Activated CD8-positive, alpha-beta memory T cell treated with anti-CD3 and anti-CD28 coated beads for 36 hours (primary cell): ENCODE results near the gene BABAM2. TPM values are rescaled to one million over a fixed set of nuclear protein-coding genes. Genes with fewer than 3 reads are reported as not detected.
"Not testable (repeated sequence)": the region's sequence is repeated elsewhere in the genome, so short reads cannot be mapped to it uniquely, and the experiment has no call there.

ENCODE experiments used
- CTCF ChIA-PET: fragments of 350-600 bp; sonication (Branson Sonifier 250); formaldehyde crosslinking; loops from one replicate; lab custom pipeline; 2021; ENCODE audit warnings: antibody characterized with exemption; lab: Charles Lee
- POLR2A ChIA-PET: fragments of 350-600 bp; sonication (Branson Sonifier 250); formaldehyde crosslinking; loops from one replicate; lab custom pipeline; 2021; ENCODE audit warnings: antibody characterized with exemption; lab: Charles Lee
- total RNA-seq, 2 experiments: library from RNA; stranded (reverse); gene quantifications; one replicate each; pipeline ENCODE4 v1.2.3, GENCODE V29; 2021

Gene BABAM2
- total RNA-seq, 2 experiments from 2014 or later = 79.4 to 79.9 TPM

DNA sequence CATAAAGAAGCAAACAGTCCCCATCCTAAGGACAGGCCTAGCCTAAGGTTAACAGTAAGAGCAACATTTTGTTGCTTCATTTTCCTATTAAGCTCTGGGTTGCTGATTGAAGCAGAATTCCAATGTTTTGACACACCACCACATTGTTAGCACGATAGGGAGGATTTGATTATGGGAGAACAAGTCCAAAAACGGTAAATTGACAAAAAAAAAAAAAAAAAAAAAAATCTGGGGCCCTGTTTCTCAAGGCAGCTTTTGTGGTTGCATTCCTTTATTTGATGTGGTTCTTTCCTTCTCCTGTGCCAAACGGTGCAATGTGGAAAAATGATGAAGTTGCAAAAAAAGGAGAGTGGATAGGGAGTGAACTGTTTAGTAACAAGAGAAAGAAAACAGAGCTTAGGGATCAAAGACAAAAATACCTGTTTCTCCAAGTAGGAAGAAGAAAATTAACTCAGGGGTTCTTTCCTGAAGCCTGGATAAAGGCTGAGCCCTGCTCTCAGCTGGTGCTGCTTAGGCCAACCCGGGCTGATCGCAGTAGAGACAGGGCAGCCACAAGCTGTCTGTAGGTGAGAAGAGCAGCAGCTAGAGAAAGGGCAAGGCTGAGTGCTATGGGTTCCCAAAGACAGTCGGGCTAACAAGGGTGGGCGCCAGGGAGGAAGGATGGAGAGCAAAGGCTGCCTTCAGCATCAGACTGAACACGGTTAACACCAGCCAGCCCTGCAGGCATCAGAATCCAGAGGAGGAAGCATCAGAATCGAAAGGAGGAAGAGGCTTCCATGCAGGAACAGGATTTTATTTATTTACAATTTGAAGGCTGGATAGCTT is 334.3 kb downstream of the BABAM2 start:
- ChIA-PET CTCF (interaction anchor here (0.6 kb wide), 2 partner anchors 12 to 322 kb away, joined by 3 read pairs; no protein-coding TSS in a partner anchor), POLR2A (no interaction called here)

DNA sequence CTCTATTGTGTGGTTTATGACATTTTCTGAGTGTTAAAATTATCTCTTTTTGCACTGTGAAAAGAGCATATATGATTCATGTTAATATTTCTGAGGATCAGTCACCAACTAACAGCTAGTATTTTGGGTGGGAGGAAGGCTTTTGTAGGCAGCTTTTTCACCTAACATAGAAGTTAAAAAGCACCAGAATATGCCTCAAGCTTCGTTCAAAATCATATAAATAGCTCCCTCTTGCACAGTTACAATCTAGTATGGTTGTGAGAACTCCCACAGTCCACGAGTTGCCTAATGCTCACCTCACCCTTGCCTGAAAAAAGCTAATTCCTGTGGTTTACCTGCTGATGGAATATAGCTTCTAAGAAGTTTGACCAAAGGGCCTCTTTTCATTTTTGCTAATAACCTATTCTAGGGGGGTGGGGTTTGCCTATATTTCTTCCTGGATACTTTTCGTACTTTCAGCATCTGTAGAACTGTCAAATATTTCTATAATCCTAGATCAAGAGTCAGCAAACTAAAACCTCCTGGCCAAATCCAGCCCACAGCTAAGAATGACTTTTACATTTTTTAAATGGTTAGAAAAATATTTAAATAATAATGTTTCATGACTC is 335.0 kb downstream of the BABAM2 start:
- POLR2A ChIA-PET = no interaction called here
- CTCF ChIA-PET = interaction anchor here (0.6 kb wide), 1 partner anchor 12 kb away, joined by 3 read pairs; no protein-coding TSS in a partner anchor

DNA sequence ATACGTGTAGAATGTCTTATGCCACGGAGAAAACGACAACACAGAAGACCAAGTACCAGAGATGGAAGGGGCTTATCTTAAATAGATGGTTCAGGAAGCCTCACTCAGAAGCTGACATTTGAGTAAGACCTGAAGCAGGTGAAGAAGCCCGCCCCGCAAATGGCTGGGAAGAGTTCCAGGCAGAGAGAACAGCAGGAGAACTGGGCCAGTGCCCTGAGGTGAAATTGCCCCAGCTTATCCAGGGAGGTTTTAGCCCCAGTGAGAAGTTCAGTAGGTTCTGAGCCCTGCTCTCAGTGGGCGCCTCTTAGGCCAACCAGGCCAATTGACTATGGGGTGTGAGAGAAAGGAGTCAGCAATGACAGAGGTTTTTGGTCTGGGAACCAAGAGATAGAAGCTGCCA is 336.0 kb downstream of the BABAM2 start:
- ChIA-PET POLR2A (no interaction called here), CTCF (no interaction called here)

DNA sequence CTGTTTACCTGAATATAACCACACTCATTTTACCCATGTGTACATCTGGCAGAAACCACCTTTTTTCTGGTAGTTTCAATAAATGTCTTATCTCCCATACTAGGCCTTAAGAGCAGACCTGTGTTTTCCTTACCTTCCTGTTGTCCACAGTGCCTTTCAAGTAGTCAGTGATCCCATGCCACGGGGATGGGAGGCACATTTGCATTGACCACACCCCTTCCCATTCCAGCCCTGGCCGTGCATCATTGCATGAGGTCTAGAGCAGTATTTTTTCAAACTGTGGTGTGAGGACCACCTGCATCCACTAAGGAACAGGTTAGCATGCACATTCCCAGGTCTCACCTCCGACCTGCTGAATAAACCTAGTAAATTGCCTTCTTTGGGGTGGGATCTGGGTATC is 337.0 kb downstream of the BABAM2 start:
- ChIA-PET POLR2A (interaction anchor here (0.7 kb wide), 1 partner anchor 289 kb away, joined by 3 read pairs; no protein-coding TSS in a partner anchor), CTCF (no interaction called here)

DNA sequence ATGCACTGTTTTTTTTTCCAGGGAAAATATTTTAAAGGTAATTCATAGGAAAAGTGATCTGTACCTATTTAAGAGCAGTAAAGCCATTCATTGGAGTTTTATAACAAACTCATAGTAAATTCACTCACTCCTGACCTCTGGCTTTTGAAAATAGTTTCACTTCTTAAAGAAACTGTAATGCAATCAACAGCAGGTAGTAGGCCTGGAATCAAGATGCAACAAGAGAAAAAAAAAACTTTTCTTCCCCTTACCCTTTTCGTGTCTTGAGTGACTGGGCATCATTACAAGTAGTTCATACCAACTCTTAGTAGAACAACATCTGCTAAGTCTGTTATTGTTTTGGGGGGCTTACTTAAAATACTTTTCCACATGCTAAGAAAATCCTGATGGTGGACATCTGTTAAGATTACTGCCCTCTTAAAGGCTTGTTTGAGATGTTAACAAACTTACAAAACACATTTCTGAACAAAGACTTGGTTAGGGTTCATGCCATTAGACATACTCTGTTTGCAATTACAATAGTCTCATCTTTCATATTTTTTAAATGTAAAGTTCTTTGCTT is 338.0 kb downstream of the BABAM2 start:
- ChIA-PET POLR2A (interaction anchor here (0.7 kb wide), 1 partner anchor 288 kb away, joined by 3 read pairs; no protein-coding TSS in a partner anchor), CTCF (interaction anchor here (0.5 kb wide), 1 partner anchor 41 kb away, joined by 3 read pairs; no protein-coding TSS in a partner anchor)

DNA sequence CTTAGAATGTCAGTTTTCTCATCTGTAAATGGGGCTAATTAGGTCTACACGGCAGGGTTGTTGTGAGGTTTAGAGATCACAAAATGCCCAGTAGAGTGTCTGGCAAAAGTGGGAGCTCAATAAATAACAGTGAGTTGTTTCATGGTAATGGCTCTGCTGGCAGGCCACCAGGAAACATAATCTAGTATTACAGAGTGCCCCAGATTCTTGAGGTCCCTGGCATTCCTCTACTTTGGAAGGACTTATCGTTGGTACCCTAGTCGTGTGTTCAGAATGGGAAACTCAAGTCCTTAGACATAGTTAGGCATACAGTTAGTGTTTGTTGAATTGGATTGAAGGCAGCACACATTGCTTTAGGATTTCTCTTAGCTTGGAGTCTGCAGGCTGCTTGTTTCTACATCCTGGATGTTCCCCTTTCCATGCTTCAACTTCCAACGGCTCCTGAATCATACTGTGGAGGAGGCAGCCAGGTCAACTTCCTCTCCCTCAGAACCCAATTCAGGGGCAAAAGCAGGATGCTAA is 340.6 kb downstream of the BABAM2 start:
- POLR2A ChIA-PET = no interaction called here

DNA sequence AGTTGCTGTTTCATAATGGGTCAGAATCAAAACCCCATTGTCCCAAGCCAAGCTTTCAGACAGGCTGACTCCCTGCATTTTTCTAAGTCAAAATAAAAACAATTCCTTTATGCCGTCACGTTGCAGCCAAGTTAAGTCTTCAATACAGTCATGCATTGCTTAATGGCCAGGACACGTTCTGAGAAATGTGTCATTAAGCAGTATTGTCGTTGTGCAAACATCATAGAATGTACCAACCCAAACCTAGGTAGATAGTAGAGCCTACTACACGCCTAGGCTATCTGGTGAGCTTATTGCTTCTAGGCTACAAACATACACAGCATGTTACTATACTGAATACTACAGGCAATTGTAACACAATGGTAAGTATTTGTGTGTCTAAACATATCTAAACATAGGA is 341.8 kb downstream of the BABAM2 start:
- ChIA-PET CTCF (no interaction called here), POLR2A (no interaction called here)

More for the DNA sequence above, 340.6 kb downstream of the BABAM2 start:
- CTCF ChIA-PET = interaction anchor here (0.7 kb wide), 2 partner anchors 101 to 435 kb away, joined by 3 read pairs; no protein-coding TSS in a partner anchor

DNA sequence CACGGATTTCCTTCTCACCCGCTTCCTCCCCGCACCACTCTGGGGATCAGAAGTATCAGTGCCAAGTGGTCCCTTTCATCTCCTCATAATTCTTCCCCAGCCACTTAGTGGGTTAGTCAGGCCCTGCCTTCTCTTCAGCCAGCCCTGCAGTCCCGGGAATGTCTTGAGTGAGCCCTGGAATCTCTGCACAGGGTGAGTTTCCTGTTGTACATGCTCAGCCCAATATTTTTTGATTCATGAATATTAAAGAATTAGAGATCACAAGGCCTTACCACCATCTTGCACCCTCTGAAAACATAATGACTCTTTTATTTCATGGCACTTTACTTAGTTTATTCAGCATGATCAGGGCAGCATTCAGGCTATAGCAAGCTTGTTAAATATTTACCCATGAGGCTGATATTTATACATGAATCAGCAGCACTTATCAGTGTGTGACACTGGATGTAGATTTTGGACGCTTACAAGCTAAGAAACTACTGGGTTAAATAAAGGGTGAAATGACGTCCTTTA is 342.7 kb downstream of the BABAM2 start:
- POLR2A ChIA-PET = no interaction called here
- CTCF ChIA-PET = no interaction called here

DNA sequence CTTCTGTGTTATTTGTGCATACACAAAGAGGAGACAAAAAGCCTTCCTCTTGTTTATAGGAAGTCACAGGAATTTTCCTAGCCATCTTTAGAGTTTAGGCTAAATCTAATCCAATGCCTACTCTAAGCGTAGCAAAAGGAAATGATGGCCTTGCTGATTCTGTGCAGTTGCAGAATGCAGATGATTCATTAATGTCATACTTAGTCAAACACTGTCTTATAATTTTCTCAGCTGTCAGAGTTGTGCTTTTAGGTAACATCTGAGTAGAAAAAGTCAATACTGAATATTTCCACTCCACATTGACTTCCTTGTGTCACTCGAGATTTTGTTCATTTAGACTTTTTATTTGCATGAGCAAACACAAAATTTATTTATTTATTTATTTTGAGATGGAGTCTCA is 344.3 kb downstream of the BABAM2 start:
- ChIA-PET CTCF (no interaction called here), POLR2A (no interaction called here)

DNA sequence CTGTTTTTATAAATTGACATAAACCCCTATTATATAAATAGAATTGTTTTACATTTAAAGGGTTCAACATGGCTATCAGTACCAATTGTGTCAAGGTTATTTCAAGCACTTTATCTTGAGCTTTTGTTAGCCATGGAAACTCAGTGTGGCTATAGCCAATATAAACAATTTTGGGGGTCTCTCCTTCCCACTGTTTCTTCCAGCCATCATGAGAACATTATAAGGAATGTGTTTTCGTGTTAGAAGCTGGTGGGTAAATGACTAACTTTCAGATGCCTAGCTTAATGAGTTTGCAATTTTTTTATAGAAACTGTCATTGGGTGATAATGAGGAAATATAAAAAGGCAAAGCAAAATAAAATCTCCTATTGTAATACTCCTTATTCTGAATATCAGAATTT is 348.7 kb downstream of the BABAM2 start:
- POLR2A ChIA-PET = no interaction called here
- CTCF ChIA-PET = no interaction called here

DNA sequence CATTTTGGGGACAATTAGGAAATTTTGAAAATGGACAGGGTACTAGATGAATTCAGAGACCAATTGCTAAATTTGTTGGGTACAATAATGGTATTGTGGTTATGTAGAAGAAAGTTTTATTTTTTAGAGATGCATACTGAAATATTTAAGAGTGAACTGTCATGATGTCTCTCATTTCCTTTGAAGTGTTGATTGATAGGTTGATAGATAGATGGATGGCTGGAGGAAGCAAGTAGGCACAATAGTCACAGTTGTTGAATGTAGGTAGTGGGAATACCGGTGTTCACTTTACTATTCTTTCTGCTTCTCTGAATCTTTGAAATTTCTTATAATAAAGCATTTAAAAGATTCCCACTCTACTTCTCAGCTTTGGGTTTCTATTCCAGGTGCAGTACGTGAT is 350.4 kb downstream of the BABAM2 start:
- ChIA-PET CTCF (no interaction called here), POLR2A (no interaction called here)

DNA sequence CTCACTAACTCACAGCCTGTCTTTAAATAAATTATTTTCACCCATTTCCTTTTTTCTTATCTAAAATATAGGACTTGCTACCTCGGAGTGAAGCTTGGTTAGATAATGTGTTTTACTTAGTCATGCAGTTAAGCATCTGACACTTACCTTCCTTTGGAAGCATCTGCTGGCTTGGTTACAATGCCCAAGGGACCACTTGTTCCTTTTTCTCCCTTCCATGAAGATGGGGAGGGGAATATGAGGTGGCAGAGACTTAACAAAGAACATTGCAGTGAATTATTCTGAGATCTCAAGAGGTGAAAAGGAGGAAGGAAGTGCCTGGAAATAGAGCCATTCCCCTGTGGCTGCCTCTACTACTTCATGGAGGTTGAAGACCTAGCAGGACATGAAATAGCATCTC is 356.8 kb downstream of the BABAM2 start:
- POLR2A ChIA-PET = no interaction called here
- CTCF ChIA-PET = no interaction called here

DNA sequence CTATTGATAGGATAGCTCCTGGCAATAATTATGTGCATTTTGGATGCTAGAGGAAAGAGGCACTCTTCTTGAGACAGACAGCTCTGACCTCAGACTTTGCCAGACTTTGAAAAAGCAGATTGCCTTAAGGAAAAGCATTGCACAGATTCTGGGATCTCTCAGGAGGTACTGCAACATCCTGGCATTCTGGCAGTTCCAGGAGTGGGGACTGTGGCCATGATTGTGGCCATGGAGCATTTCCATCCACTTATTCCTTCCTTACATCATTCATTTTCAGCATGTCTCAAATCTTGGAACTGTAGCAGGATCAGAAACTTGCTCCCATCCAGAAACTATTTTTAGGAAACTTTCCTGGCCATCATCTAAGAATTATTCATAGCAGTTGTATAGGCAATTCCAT is 357.2 kb downstream of the BABAM2 start:
- ChIA-PET CTCF (no interaction called here), POLR2A (no interaction called here)

DNA sequence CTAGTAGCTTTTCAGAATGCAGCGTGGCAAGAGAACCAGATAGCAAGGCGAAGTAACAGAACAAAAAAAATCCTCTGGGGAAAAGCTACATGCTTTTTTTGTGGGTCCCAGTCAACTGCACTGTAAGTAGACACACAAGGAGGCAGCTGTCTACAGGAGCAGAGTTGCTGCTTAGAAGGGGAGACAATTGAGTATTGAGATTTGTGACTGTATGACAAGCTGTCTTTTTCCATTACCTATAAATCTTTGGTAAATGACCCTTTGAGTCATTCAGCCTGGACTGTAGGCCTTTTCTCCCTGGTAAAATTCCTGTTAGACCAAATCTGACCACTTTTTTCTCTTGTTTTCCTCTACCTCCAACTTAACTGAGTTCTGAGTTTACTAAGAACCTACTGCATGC is 358.0 kb downstream of the BABAM2 start:
- CTCF ChIA-PET = no interaction called here

DNA sequence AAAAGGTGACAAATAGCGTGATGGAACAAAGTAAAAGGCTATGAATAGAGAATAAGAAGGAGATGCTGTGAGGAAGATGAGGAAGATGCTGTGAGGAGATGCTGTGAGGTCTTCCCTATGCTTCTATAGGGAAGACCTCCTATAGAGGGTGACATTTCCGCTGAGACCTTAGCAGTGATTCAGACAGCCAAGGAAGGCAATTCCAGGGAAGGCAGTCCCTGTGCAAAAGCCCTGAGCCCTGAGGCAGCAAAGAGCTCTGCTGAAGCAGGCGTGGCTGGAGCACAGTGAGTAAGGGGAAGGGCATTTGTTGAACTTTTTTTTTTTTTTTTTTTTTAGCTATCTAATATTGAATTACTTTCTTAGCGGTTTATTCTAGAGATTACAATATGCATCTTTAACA is 359.5 kb downstream of the BABAM2 start:
- CTCF ChIA-PET = interaction anchor here (0.7 kb wide), 1 partner anchor 492 kb away, joined by 4 read pairs; no protein-coding TSS in a partner anchor
- POLR2A ChIA-PET = no interaction called here

More for the DNA sequence above, 358.0 kb downstream of the BABAM2 start:
- POLR2A ChIA-PET = no interaction called here

DNA sequence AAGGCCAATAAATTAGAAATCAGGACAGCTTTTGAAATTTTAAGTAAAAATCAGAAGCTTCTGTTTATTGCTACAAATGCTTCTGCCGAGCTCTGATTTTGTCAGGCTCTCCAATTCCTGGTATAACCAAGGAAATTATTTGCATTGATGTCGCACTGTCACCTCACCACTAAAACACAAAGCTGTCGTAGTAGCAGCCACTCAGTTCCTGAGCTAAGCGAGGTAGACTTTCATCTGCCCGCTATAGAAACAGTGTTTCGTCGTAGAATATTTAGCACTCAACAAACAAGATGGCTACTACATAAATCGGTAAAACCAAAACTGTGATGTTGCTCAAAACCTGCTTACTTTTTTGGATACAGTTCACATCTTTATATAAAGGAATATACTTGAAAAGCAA is 360.8 kb downstream of the BABAM2 start:
- POLR2A ChIA-PET = interaction anchor here (0.6 to 2.1 kb wide), 4 partner anchors 25 to 199 kb away, joined by 3 to 8 read pairs (median 5); no protein-coding TSS in a partner anchor
- CTCF ChIA-PET = interaction anchor here (0.7 kb wide), 1 partner anchor 55 kb away, joined by 3 read pairs; no protein-coding TSS in a partner anchor

DNA sequence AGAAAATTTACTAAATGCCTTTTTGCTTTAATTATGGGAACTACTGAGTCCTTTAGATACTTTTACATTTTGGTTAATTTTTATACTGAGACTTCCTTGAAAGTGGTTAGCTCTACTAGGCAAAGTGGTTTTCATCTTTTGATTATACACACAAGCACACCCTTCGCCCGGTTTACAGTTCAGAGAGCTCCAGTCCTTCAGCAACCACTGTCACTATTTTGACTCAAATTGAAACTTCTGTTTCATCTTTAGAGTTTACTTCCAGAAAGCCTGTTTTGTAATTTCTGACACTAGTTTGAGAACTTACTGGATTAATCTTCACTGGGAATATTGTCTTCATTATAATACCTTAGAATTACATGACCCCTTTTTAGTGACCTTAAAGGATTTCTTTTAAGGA is 361.8 kb downstream of the BABAM2 start:
- CTCF ChIA-PET = no interaction called here
- POLR2A ChIA-PET = interaction anchor here (2.1 kb wide), 2 partner anchors 24 to 138 kb away, joined by 6 to 8 read pairs; no protein-coding TSS in a partner anchor

DNA sequence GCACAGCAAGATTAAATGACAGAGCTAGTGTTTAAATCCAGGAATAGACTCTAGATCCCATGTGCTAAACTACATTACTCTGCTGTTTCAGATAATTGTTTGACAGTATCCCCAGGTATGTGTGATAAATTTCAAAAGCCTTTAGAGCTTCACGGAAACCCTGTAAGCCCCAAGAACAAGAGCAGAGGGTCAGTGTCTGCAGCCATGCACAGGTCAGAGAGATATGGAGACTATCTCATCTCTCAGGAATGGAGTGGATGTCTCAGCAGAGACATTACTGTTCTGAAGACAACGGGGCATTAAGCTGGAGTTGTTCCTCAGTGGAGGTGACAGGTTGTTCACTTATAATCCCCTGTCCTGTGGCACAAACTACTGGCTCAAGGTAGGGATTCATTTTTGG is 363.0 kb downstream of the BABAM2 start:
- POLR2A ChIA-PET = no interaction called here

DNA sequence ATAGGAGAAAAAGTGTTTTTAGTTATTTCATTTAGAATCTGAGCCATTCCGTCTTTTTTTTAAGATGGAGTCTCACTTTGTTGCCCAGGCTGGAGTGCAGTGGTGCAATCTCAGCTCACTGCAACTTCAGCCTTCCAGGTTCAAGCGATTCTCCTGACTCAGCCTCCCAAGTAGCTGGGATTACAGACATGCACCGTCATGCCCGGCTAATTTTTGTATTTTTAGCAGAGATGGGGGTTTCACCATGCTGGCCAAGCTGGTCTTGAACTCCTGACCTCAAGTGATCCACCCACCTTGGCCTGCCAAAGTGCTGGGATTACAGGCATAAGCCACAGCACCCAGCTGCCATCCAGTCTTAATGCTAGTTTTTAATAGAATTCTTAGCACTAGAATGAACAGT is 364.7 kb downstream of the BABAM2 start:
- POLR2A ChIA-PET, CTCF ChIA-PET: not testable (repeated sequence)

More for the DNA sequence above, 363.0 kb downstream of the BABAM2 start:
- CTCF ChIA-PET = interaction anchor here (0.6 to 1.3 kb wide), 3 partner anchors 20 to 869 kb away, joined by 3 to 5 read pairs (median 4); no protein-coding TSS in a partner anchor
